ENCODE results near the gene DAPK2.

The DAPK2 gene

GRCh38 chr15:64013179-64014062 is 32.9 kb downstream of the DAPK2 start:
- Histone ChIP-seq H3K27ac (peak overlapping the region; percentile 57; the same call in 1 of the 2 replicates), H3K9me3 (ENCODE audit: low read depth, low read length) (no peaks in the 10 kb centered on the region), H3K4me3 (no peak overlapping the region), H3K36me3 (ENCODE audit: insufficient read depth, low read length) (no peaks in the 10 kb centered on the region), H3K9ac (ENCODE audit: insufficient read length) (no peak overlapping the region)
- TF ChIP-seq EZH2 (IDR thresholded peaks at IDR 0.05) (no peak), POLR2AphosphoS5 (IDR thresholded peaks at IDR 0.05; ENCODE audit: borderline replicate concordance, low read depth, low read length) (no peak), FOXP2 (optimal IDR thresholded peaks at IDR 0.05; ENCODE audit: control extremely low read depth, extremely low read length, insufficient read depth) (no peak)
- no peak for DNase-seq (ENCODE audit: low read depth, low spot score)

GRCh38 chr15:64011736-64012135 is 34.5 kb downstream of the DAPK2 start:
- TF ChIP-seq FOXP2 (optimal IDR thresholded peaks at IDR 0.05; ENCODE audit: control extremely low read depth, extremely low read length, insufficient read depth) (no peak), POLR2AphosphoS5 (IDR thresholded peaks at IDR 0.05; ENCODE audit: borderline replicate concordance, low read depth, low read length) (no peak), EZH2 (IDR thresholded peaks at IDR 0.05) (no peak)
- no peak for DNase-seq (ENCODE audit: low read depth, low spot score)
- H3K9me3 ChIP-seq (ENCODE audit: low read depth, low read length), result no peaks in the 10 kb centered on the region
- H3K9ac ChIP-seq (ENCODE audit: insufficient read length), result no peak overlapping the region
- H3K27ac ChIP-seq, result peak overlapping the region; percentile 50; the same call in 1 of the 2 replicates
- H3K36me3 ChIP-seq (ENCODE audit: insufficient read depth, low read length), result no peaks in the 10 kb centered on the region
- H3K4me3 ChIP-seq, result no peak overlapping the region

GRCh38 chr15:64010719-64011118 is 35.6 kb downstream of the DAPK2 start:
- no peak for DNase-seq (ENCODE audit: low read depth, low spot score)
- no peak overlapping the region for H3K27ac ChIP-seq
- no peak for TF ChIP-seq EZH2 (IDR thresholded peaks at IDR 0.05)
- no peak for TF ChIP-seq POLR2AphosphoS5 (IDR thresholded peaks at IDR 0.05; ENCODE audit: borderline replicate concordance, low read depth, low read length)
- no peak for TF ChIP-seq FOXP2 (optimal IDR thresholded peaks at IDR 0.05; ENCODE audit: control extremely low read depth, extremely low read length, insufficient read depth)

GRCh38 chr15:64009798-64010261 is 36.5 kb downstream of the DAPK2 start:
- H3K36me3 ChIP-seq (ENCODE audit: insufficient read depth, low read length), result no peaks in the 10 kb centered on the region
- H3K4me3 ChIP-seq, result no peak overlapping the region
- no peak overlapping the region for H3K9ac ChIP-seq (ENCODE audit: insufficient read length)
- DNase-seq (ENCODE audit: low read depth, low spot score), result no peak
- no peak overlapping the region for H3K27ac ChIP-seq
- no peaks in the 10 kb centered on the region for H3K9me3 ChIP-seq (ENCODE audit: low read depth, low read length)
- TF ChIP-seq POLR2AphosphoS5 (IDR thresholded peaks at IDR 0.05; ENCODE audit: borderline replicate concordance, low read depth, low read length) (no peak), EZH2 (IDR thresholded peaks at IDR 0.05) (no peak), FOXP2 (optimal IDR thresholded peaks at IDR 0.05; ENCODE audit: control extremely low read depth, extremely low read length, insufficient read depth) (no peak)

More at GRCh38 chr15:64010719-64011118, 35.6 kb downstream of the DAPK2 start:
- no peak overlapping the region for H3K9ac ChIP-seq (ENCODE audit: insufficient read length)
- H3K4me3 ChIP-seq, result no peak overlapping the region
- H3K9me3 ChIP-seq (ENCODE audit: low read depth, low read length), result no peaks in the 10 kb centered on the region
- no peaks in the 10 kb centered on the region for H3K36me3 ChIP-seq (ENCODE audit: insufficient read depth, low read length)

- no peak for DNase-seq (ENCODE audit: low read depth, low spot score)
- no peak overlapping the region for H3K27ac ChIP-seq
- H3K9me3 ChIP-seq (ENCODE audit: low read depth, low read length), result no peaks in the 10 kb centered on the region
- no peak overlapping the region for H3K4me3 ChIP-seq
- H3K36me3 ChIP-seq (ENCODE audit: insufficient read depth, low read length), result no peaks in the 10 kb centered on the region
- no peak overlapping the region for H3K9ac ChIP-seq (ENCODE audit: insufficient read length)
- no peak for TF ChIP-seq FOXP2 (optimal IDR thresholded peaks at IDR 0.05; ENCODE audit: control extremely low read depth, extremely low read length, insufficient read depth)
- TF ChIP-seq POLR2AphosphoS5 (IDR thresholded peaks at IDR 0.05; ENCODE audit: borderline replicate concordance, low read depth, low read length), result no peak
- no peak for TF ChIP-seq EZH2 (IDR thresholded peaks at IDR 0.05)
Measured at GRCh38 chr15:64009241-64009640, 37.0 kb downstream of the DAPK2 start.

GRCh38 chr15:64008177-64008576 is 38.1 kb downstream of the DAPK2 start:
- TF ChIP-seq FOXP2 (optimal IDR thresholded peaks at IDR 0.05; ENCODE audit: control extremely low read depth, extremely low read length, insufficient read depth) (no peak), POLR2AphosphoS5 (IDR thresholded peaks at IDR 0.05; ENCODE audit: borderline replicate concordance, low read depth, low read length) (no peak), EZH2 (IDR thresholded peaks at IDR 0.05) (no peak)
- no peak overlapping the region for H3K9ac ChIP-seq (ENCODE audit: insufficient read length)
- no peak for DNase-seq (ENCODE audit: low read depth, low spot score)

GRCh38 chr15:64006642-64007041 is 39.6 kb downstream of the DAPK2 start:
- no peak for DNase-seq (ENCODE audit: low read depth, low spot score)
- H3K9me3 ChIP-seq (ENCODE audit: low read depth, low read length), result no peaks in the 10 kb centered on the region
- TF ChIP-seq POLR2AphosphoS5 (IDR thresholded peaks at IDR 0.05; ENCODE audit: borderline replicate concordance, low read depth, low read length), result no peak
- H3K9ac ChIP-seq (ENCODE audit: insufficient read length), result no peak overlapping the region
- no peak overlapping the region for H3K4me3 ChIP-seq
- no peak overlapping the region for H3K27ac ChIP-seq
- no peaks in the 10 kb centered on the region for H3K36me3 ChIP-seq (ENCODE audit: insufficient read depth, low read length)

More at GRCh38 chr15:64008177-64008576, 38.1 kb downstream of the DAPK2 start:
- H3K36me3 ChIP-seq (ENCODE audit: insufficient read depth, low read length), result no peaks in the 10 kb centered on the region
- H3K27ac ChIP-seq, result no peak overlapping the region
- no peaks in the 10 kb centered on the region for H3K9me3 ChIP-seq (ENCODE audit: low read depth, low read length)
- no peak overlapping the region for H3K4me3 ChIP-seq

- Histone ChIP-seq H3K36me3 (ENCODE audit: insufficient read depth, low read length) (no peaks in the 10 kb centered on the region), H3K9me3 (ENCODE audit: low read depth, low read length) (no peaks in the 10 kb centered on the region), H3K9ac (ENCODE audit: insufficient read length) (no peak overlapping the region), H3K27ac (no peak overlapping the region), H3K4me3 (no peak overlapping the region)
- no peak for DNase-seq (ENCODE audit: low read depth, low spot score)
- no peak for TF ChIP-seq EZH2 (IDR thresholded peaks at IDR 0.05)
Measured at GRCh38 chr15:64004587-64004986, 41.7 kb downstream of the DAPK2 start.

- DNase-seq (ENCODE audit: low read depth, low spot score), result no peak
- TF ChIP-seq EZH2 (IDR thresholded peaks at IDR 0.05), result no peak
- TF ChIP-seq POLR2AphosphoS5 (IDR thresholded peaks at IDR 0.05; ENCODE audit: borderline replicate concordance, low read depth, low read length), result no peak
- TF ChIP-seq FOXP2 (optimal IDR thresholded peaks at IDR 0.05; ENCODE audit: control extremely low read depth, extremely low read length, insufficient read depth), result no peak
- Histone ChIP-seq H3K27ac (no peak overlapping the region), H3K4me3 (no peak overlapping the region), H3K36me3 (ENCODE audit: insufficient read depth, low read length) (no peaks in the 10 kb centered on the region), H3K9me3 (ENCODE audit: low read depth, low read length) (no peaks in the 10 kb centered on the region), H3K9ac (ENCODE audit: insufficient read length) (no peak overlapping the region)
Measured at GRCh38 chr15:64004056-64004455, 42.2 kb downstream of the DAPK2 start.
